Measurements from ENCODE around the gene SF3B2.

Gene SF3B2

GRCh38 chr11:66036334-66036710 is 15.8 kb upstream of the SF3B2 start:
- peak overlapping the region; percentile 25 for H3K27ac ChIP-seq
- no peak for TF ChIP-seq CTCF (conservative IDR thresholded peaks at IDR 0.05)

GRCh38 chr11:66037327-66037726 is 14.8 kb upstream of the SF3B2 start:
- no peak overlapping the region for H3K27ac ChIP-seq
- TF ChIP-seq CTCF (conservative IDR thresholded peaks at IDR 0.05), result no peak

GRCh38 chr11:66039765-66040164 is 12.4 kb upstream of the SF3B2 start:
- no peak for TF ChIP-seq CTCF (conservative IDR thresholded peaks at IDR 0.05)
- H3K27ac ChIP-seq, result no peak overlapping the region

- no peak for TF ChIP-seq CTCF (conservative IDR thresholded peaks at IDR 0.05)
- no peak overlapping the region for H3K27ac ChIP-seq
Observed at GRCh38 chr11:66042227-66042995, 9.8 kb upstream of the SF3B2 start.

GRCh38 chr11:66042996-66043906 is 8.9 kb upstream of the SF3B2 start:
- no peak overlapping the region for H3K27ac ChIP-seq
- no peak for TF ChIP-seq CTCF (conservative IDR thresholded peaks at IDR 0.05)

- TF ChIP-seq CTCF (conservative IDR thresholded peaks at IDR 0.05), result no peak
- H3K27ac ChIP-seq, result no peak overlapping the region
Observed at GRCh38 chr11:66044757-66045156, 7.4 kb upstream of the SF3B2 start.

GRCh38 chr11:66045177-66045639 is 7.0 kb upstream of the SF3B2 start:
- TF ChIP-seq CTCF (conservative IDR thresholded peaks at IDR 0.05), result peak; percentile 100

More at GRCh38 chr11:66045177-66045639, 7.0 kb upstream of the SF3B2 start:
- H3K27ac ChIP-seq, result peak overlapping the region; percentile 34; the same call in 1 of the 2 replicates

All from VCaP (cell line).